Naive thymus-derived CD4-positive, alpha-beta T cell (primary cell): ENCODE results near the gene FLII. TPM values are rescaled to one million over a fixed set of nuclear protein-coding genes. Genes with fewer than 3 reads are reported as not detected.

Experiments
- ATAC-seq: fragments of 150-1000 bp; cut with Tn5 transposase; 2 replicates; pipeline ENCODE4 v1.10.0; 2021; ENCODE audit warnings: mild to moderate bottlenecking, moderate library complexity
- CTCF ChIA-PET: fragments of 350-600 bp; sonication (Branson Sonifier 250); formaldehyde crosslinking; loops from one replicate; lab custom pipeline; 2021; ENCODE audit warnings: antibody characterized with exemption; lab: Charles Lee
- POLR2A ChIA-PET: fragments of 350-600 bp; sonication (Branson Sonifier 250); formaldehyde crosslinking; loops from one replicate; lab custom pipeline; 2021; ENCODE audit warnings: antibody characterized with exemption, inconsistent platforms; lab: Charles Lee
- DNase-seq, 9 donors: peaks; one replicate each; pipeline versions ENCODE4 v3.0.0 to v3.0.0-alpha.2; 2020 to 2022; ENCODE audit warnings: mixed read lengths in 1 of 9
- H3K27ac ChIP-seq: one replicate; pipeline ENCODE4 v1.7.0; 2013; ENCODE audit warnings: mild to moderate bottlenecking, low read depth, low read length, moderate library complexity
- H3K27me3 ChIP-seq, 2 donors: one replicate each; pipeline ENCODE4 v1.7.0; 2013; ENCODE audit warnings: low read length in 2 of 2, mild to moderate bottlenecking in 2 of 2, moderate library complexity in 2 of 2; ENCODE audit not compliant: control insufficient read depth in 2 of 2, insufficient read depth in 2 of 2
- H3K36me3 ChIP-seq, 3 experiments: 1 replicate in 2 of 3; 2 replicates in 1 of 3; pipeline ENCODE4 v1.7.0; 2013; ENCODE audit warnings: low read length in 3 of 3, mild to moderate bottlenecking in 3 of 3, moderate library complexity in 1 of 3; ENCODE audit not compliant: insufficient read depth in 3 of 3, control insufficient read depth in 2 of 3
- H3K4me1 ChIP-seq, 2 donors: one replicate each; pipeline ENCODE4 v1.7.0; 2013; ENCODE audit warnings: low read length in 2 of 2, mild to moderate bottlenecking in 2 of 2, moderate library complexity in 1 of 2; ENCODE audit not compliant: control insufficient read depth in 2 of 2, insufficient read depth in 2 of 2
- H3K4me3 ChIP-seq: 2 replicates; pipeline ENCODE4 v1.7.0; 2013; ENCODE audit warnings: mild to moderate bottlenecking, low read length
- H3K9me3 ChIP-seq, 3 experiments: 1 replicate in 2 of 3; 2 replicates in 1 of 3; pipeline ENCODE4 v1.7.0; 2013; ENCODE audit warnings: low read length in 3 of 3; ENCODE audit not compliant: control insufficient read depth in 2 of 3
- H3K27ac Mint-ChIP-seq, 9 donors: one replicate each; pipeline ENCODE4 v1.8.0; 2020 to 2022; ENCODE audit warnings: mixed read lengths in 9 of 9, mild to moderate bottlenecking in 8 of 9, moderate library complexity in 5 of 9, inconsistent platforms in 2 of 9
- H3K27me3 Mint-ChIP-seq, 5 donors: one replicate each; pipeline ENCODE4 v1.8.0; 2021 to 2022; ENCODE audit warnings: mixed read lengths in 5 of 5, mild to moderate bottlenecking in 1 of 5
- H3K36me3 Mint-ChIP-seq, 5 donors: one replicate each; pipeline ENCODE4 v1.8.0; 2020 to 2022; ENCODE audit warnings: mixed read lengths in 5 of 5, mild to moderate bottlenecking in 3 of 5, inconsistent platforms in 1 of 5
- H3K4me1 Mint-ChIP-seq, 7 donors: one replicate each; pipeline ENCODE4 v1.8.0; 2020 to 2022; ENCODE audit warnings: mixed read lengths in 7 of 7, mild to moderate bottlenecking in 3 of 7, inconsistent platforms in 1 of 7
- H3K4me3 Mint-ChIP-seq, 10 donors: one replicate each; pipeline ENCODE4 v1.8.0; 2020 to 2022; ENCODE audit warnings: mild to moderate bottlenecking in 10 of 10, mixed read lengths in 10 of 10, moderate library complexity in 6 of 10, inconsistent platforms in 2 of 10
- H3K9me3 Mint-ChIP-seq, 11 donors: one replicate each; pipeline ENCODE4 v1.8.0; 2020 to 2022; ENCODE audit warnings: mixed read lengths in 11 of 11, mild to moderate bottlenecking in 4 of 11, inconsistent platforms in 1 of 11, moderate library complexity in 1 of 11
- intact Hi-C, 2 donors: fragments of 100-400 bp; cut with micrococcal nuclease; formaldehyde crosslinking; loops; one replicate each; pipeline ENCODE4 v1.15.1; 2023
- polyA plus RNA-seq, 2 donors: library from polyadenylated mRNA; unstranded; fragments of 300-500 nt; fragmentation: Illumina TruSeq; gene quantifications; one replicate each; pipeline ENCODE4 v1.2.3, GENCODE V29; 2021
- total RNA-seq, 6 experiments: library from RNA in 5 of 6; stranded (reverse) in 5 of 6; gene quantifications; 1 replicate in 5 of 6; 2 replicates in 1 of 6; pipeline ENCODE4 v1.2.3 and lab custom pipeline; 2021 to 2026

FLII gene
- total and polyA plus RNA-seq, 7 experiments from 2014 or later, result 93.1 to 348 (median 297) TPM

GRCh38 chr17:18281788-18282187, 23.2 kb upstream of the FLII start:
- Histone ChIP-seq H3K27ac (no peak overlapping the region), H3K4me3 (no peak overlapping the region), H3K27me3 (no peaks in the 10 kb centered on the region), H3K4me1 (no peaks in the 10 kb centered on the region), H3K36me3 (peaks cover 10 to 89% (median 18%) of the 10 kb centered on the region in 3 experiments), H3K9me3 (no peaks in the 10 kb centered on the region)
- Mint-ChIP-seq H3K4me1 (no peaks in the 10 kb centered on the region), H3K4me3 (no peak overlapping the region), H3K9me3 (peaks cover 0 to 2% (median 0%) of the 10 kb centered on the region in 11 donors), H3K27me3 (no peaks in the 10 kb centered on the region), H3K27ac (no peak overlapping the region), H3K36me3 (peaks cover 0 to 51% (median 17%) of the 10 kb centered on the region in 5 donors)
- intact Hi-C loops, result no loop called here
- ATAC-seq, result no peak
- ChIA-PET POLR2A (interaction anchor here (0.5 kb wide), 1 partner anchor 26 kb away, joined by 5 read pairs; no protein-coding TSS in a partner anchor), CTCF (no interaction called here)
- no peak for DNase-seq

DNA sequence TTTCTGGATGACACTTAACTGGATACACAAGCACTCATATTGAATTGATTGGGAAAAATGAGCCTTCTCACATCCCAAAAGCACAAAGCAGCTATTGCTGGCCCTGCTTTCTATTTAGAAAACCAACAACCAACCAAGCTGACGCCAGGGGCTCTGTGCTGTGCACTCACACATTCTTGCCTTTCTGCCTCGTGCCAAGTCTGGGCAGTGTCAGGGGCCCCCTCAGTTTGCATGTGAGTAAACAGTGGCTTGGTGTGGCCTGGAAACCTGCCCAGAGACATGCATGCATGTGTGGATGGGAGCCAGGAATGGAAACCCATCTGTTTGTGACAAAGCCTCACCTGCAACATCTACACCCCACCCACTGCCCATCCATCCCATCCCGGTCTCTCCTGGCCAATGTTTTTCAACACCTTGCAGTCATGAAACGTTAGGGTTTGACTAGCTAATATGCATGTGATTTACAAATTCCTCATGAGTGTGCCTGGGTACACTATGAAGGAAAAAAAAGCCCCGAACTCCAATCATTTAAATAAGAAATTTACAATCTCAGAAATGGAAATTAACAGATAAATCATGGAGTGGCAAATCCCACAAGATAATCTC, 22.3 kb upstream of the FLII start:
- intact Hi-C loops, result no loop called here
- no peaks in the 10 kb centered on the region for H3K4me1 Mint-ChIP-seq
- H3K36me3 ChIP-seq, result peaks cover 5 to 90% (median 18%) of the 10 kb centered on the region in 3 experiments
- H3K9me3 ChIP-seq, result no peaks in the 10 kb centered on the region
- no peak overlapping the region for H3K27ac ChIP-seq
- no peak overlapping the region for H3K4me3 Mint-ChIP-seq
- no peaks in the 10 kb centered on the region for H3K27me3 ChIP-seq
- ChIA-PET POLR2A (no interaction called here), CTCF (no interaction called here)
- no peak overlapping the region for H3K4me3 ChIP-seq
- H3K27ac Mint-ChIP-seq, result peak overlapping the region in 1 of 9 donors; percentile 1
- no peaks in the 10 kb centered on the region for H3K9me3 Mint-ChIP-seq
- no peaks in the 10 kb centered on the region for H3K4me1 ChIP-seq
- ATAC-seq (no peak), DNase-seq (no peak)
- no peaks in the 10 kb centered on the region for H3K27me3 Mint-ChIP-seq
- H3K36me3 Mint-ChIP-seq, result peaks cover 0 to 47% (median 18%) of the 10 kb centered on the region in 5 donors

DNA sequence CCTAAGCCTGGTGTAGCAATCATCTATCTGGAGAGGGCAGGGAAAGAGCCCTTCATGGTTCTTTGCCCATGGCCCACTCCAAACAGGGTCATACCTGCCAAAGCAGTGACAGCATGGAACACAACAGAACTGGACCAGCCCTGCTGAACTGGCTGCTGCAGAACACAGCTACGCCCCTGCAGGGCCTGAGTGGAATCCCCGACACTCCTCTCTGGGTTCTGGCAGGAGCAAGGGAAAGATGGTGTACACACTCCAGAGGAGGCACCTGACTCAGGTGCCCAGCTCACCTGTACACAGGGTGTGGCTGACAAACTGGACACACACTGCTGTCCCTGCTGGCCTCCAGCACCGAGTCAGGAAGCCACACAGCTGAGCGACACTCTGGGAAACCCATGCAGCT, 21.7 kb upstream of the FLII start:
- Mint-ChIP-seq H3K9me3 (no peaks in the 10 kb centered on the region), H3K4me3 (no peak overlapping the region), H3K4me1 (no peaks in the 10 kb centered on the region), H3K27me3 (no peaks in the 10 kb centered on the region), H3K36me3 (peaks cover 0 to 40% (median 13%) of the 10 kb centered on the region in 5 donors), H3K27ac (no peak overlapping the region)
- H3K4me1 ChIP-seq, result no peaks in the 10 kb centered on the region
- CTCF ChIA-PET, result no interaction called here
- H3K9me3 ChIP-seq, result no peaks in the 10 kb centered on the region
- intact Hi-C loops, result no loop called here
- H3K27ac ChIP-seq, result no peak overlapping the region
- ATAC-seq (no peak), DNase-seq (no peak)
- H3K27me3 ChIP-seq, result no peaks in the 10 kb centered on the region
- no peak overlapping the region for H3K4me3 ChIP-seq
- POLR2A ChIA-PET, result no interaction called here
- H3K36me3 ChIP-seq, result peaks cover 5 to 83% (median 13%) of the 10 kb centered on the region in 3 experiments

DNA sequence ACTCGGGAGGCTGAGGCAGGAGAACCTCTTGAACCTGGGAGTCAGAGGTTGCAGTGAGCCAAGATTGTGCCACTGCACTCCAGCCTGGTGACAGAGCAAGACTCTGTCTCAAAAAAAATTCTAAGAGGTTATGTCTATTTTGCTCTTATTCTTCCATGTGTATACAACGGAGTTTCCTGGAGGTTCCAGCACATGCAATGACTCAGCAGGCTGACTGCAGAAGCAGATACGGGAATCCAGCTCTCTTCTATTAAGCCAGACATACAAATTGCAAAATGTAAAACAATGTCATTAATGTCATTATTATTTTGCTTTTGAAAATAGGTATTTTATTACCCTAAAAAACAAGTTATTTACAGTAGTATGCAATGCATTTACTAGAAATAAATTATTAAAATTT, 20.3 kb upstream of the FLII start:
- DNase-seq, result no peak
- intact Hi-C loops, result no loop called here
- no peaks in the 10 kb centered on the region for H3K27me3 ChIP-seq
- Mint-ChIP-seq H3K4me1 (no peaks in the 10 kb centered on the region), H3K36me3 (peaks cover 0 to 38% (median 5%) of the 10 kb centered on the region in 5 donors), H3K9me3 (no peaks in the 10 kb centered on the region), H3K27me3 (no peaks in the 10 kb centered on the region), H3K27ac (no peak overlapping the region), H3K4me3 (no peak overlapping the region)
- no peak overlapping the region for H3K27ac ChIP-seq
- CTCF ChIA-PET, result no interaction called here
- POLR2A ChIA-PET, result no interaction called here
- H3K4me1 ChIP-seq, result no peaks in the 10 kb centered on the region
- H3K9me3 ChIP-seq, result no peaks in the 10 kb centered on the region
- H3K4me3 ChIP-seq, result no peak overlapping the region
- no peak for ATAC-seq
- H3K36me3 ChIP-seq, result peaks cover 5 to 80% (median 11%) of the 10 kb centered on the region in 3 experiments

GRCh38 chr17:18277076-18277475, 18.5 kb upstream of the FLII start:
- no peaks in the 10 kb centered on the region for H3K27me3 ChIP-seq
- Mint-ChIP-seq H3K9me3 (no peaks in the 10 kb centered on the region), H3K27ac (no peak overlapping the region), H3K4me3 (no peak overlapping the region), H3K36me3 (peaks cover 2 to 23% (median 5%) of the 10 kb centered on the region in 5 donors), H3K4me1 (no peaks in the 10 kb centered on the region), H3K27me3 (no peaks in the 10 kb centered on the region)
- no peaks in the 10 kb centered on the region for H3K4me1 ChIP-seq
- ATAC-seq (no peak), DNase-seq (no peak)
- CTCF ChIA-PET, result interaction anchor here (1.3 kb wide), 1 partner anchor 16 kb away, joined by 3 read pairs; the partner anchor contains the start of gene MIEF2
- no peak overlapping the region for H3K4me3 ChIP-seq
- H3K27ac ChIP-seq, result no peak overlapping the region
- intact Hi-C loops, result no loop called here
- no peaks in the 10 kb centered on the region for H3K9me3 ChIP-seq
- peaks cover 3 to 70% (median 7%) of the 10 kb centered on the region in 3 experiments for H3K36me3 ChIP-seq
- POLR2A ChIA-PET, result no interaction called here

DNA sequence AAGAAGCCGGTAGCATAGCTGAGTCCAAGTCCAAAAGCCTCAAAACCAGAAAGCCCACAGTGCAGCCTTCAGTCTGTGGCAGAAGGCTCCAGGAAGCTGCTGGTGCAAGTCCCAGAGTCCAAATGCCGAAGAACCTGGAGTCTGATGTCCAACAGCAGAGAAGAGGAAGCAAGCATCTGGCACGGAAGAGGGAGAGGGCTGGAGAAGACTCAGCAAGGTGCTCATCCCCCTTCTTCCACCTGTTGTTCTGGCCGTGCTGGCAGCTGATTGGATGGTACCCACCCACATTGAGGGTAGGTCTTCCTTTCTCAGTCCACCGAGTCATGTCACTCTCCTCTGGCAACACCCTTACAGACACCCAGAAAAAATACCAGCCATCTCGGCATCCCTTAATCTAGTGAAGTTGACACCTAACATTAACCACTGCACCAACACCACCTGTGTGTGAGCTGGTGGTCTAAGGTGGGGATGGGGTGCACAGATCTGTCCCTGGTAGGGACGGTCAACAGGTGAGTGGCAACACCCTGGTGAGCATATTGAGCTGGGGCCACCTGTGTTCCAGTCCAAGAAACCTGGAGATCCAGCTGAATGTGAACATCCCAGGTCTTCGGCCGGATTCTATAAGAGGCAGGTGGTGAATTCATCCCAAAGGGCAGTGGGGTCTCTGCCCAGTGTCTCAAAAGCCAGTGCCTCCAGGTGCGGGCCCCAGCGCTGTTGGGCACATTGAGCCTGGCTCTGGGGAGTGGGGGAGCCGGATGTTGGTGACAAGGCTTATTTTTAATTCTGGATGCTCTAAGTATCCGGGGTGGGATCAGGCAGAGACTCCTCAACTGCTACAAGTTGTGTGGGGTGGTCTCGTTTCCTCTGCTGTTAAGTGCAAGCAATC, 11.8 kb upstream of the FLII start:
- CTCF ChIA-PET, result interaction anchor here (0.5 to 0.7 kb wide), 2 partner anchors 19 to 52 kb away, joined by 3 read pairs; no protein-coding TSS in a partner anchor
- no peak overlapping the region for H3K4me3 Mint-ChIP-seq

More for the DNA sequence above, 11.8 kb upstream of the FLII start:
- intact Hi-C loops, result no loop called here
- Mint-ChIP-seq H3K27ac (peak overlapping the region in 1 of 9 donors; percentile 43), H3K9me3 (no peaks in the 10 kb centered on the region), H3K27me3 (no peaks in the 10 kb centered on the region), H3K4me1 (peaks cover 0 to 3% (median 0%) of the 10 kb centered on the region in 7 donors), H3K36me3 (peaks cover 0 to 4% (median 0%) of the 10 kb centered on the region in 5 donors)
- H3K36me3 ChIP-seq, result peaks cover 0 to 21% (median 5%) of the 10 kb centered on the region in 3 experiments
- H3K27me3 ChIP-seq, result no peaks in the 10 kb centered on the region
- POLR2A ChIA-PET, result no interaction called here
- no peak overlapping the region for H3K4me3 ChIP-seq
- ATAC-seq, result no peak
- no peak for DNase-seq
- no peak overlapping the region for H3K27ac ChIP-seq
- peaks cover 0 to 11% of the 10 kb centered on the region in 2 donors for H3K4me1 ChIP-seq
- H3K9me3 ChIP-seq, result no peaks in the 10 kb centered on the region
